Gastrocnemius medialis (tissue), 4 donors: ENCODE results near the gene TSPAN1.

Experiments
- CTCF ChIP-seq, 5 experiments: fragments of 450-650 bp in 3 of 5; fragments of 200-600 bp in 2 of 5; sonication (generic) in 2 of 5; IDR thresholded peaks in 4 of 5; conservative IDR thresholded peaks in 1 of 5; 1 replicate in 4 of 5; 2 replicates in 1 of 5; pipeline ENCODE4 v1.5.1; 2016 to 2019; ENCODE audit warnings: antibody characterized with exemption in 5 of 5, mild to moderate bottlenecking in 3 of 5, moderate library complexity in 3 of 5
- POLR2A ChIP-seq, 2 donors: fragments of 450-650 bp; IDR thresholded peaks; one replicate each; pipeline ENCODE4 v1.6.1; 2017; ENCODE audit warnings: antibody characterized with exemption in 2 of 2, mild to moderate bottlenecking in 2 of 2, moderate library complexity in 2 of 2

GRCh38 chr1:46223472-46223943 lies 48.6 kb downstream of the TSPAN1 start:
- TF ChIP-seq CTCF (IDR thresholded peaks at IDR 0.05 in 4 of 5, conservative IDR thresholded peaks at IDR 0.05 in 1 of 5) (peak; percentile 82 to 95 (median 85)), POLR2A (IDR thresholded peaks at IDR 0.05) (no peak)
